NCI-H1436 treated with DMSO at 0.1 percent for 48 hours (cell line): ENCODE measurements around the gene CCDC93.

Experiments used
- DNase-seq: peaks from one replicate; lab custom pipeline; 2025; lab: John Stamatoyannopoulos, UW

Gene CCDC93

DNA sequence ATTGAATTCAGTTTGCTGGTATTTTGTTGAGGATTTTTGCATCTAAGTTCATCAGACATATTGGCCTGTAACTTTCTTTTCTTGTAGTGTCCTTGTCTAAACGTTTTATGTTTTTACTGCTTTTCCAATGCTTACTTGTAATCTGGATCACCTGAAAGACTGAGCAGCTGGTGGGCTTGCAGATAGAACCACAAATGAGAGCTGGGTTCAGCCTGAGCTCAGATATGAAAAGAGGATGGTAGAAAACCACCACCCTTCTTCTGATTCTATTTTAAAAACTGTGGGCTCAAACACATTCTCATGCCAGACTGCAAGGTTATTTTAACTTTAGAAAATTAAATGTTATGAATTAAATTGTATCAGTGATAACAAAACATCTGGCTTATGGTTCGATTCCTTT lies 128.6 kb downstream of the CCDC93 start:
- no peak for DNase-seq

DNA sequence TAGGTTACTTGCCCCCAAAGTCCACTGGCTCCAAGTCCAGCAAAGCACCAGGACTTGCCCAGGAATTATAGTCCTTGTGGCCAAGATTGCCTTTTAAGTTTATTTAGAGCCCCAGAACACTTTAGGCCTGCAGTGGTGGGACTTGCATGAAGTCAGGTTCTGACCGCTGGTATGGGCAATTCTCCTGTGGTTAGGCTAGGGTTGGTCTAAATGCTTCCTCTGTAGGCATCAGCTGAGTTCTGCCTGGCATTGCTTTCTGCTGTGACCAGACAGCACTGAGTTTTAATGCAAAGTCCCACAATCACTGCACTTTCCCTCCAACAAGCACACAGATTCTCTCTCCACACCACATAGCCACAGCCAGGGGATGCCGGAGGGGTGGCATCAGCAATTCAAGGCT lies 134.9 kb downstream of the CCDC93 start:
- no peak for DNase-seq

GRCh38 chr2:117875786-117876185 lies 138.1 kb downstream of the CCDC93 start:
- DNase-seq, result no peak
